Mesothelial cell of epicardium (in vitro differentiated cells): ENCODE measurements around the gene TFB1M. TPM values are rescaled to one million over a fixed set of nuclear protein-coding genes. Genes with fewer than 3 reads are reported as not detected.

ENCODE experiments used
- DNase-seq, 2 experiments: peaks; one replicate each; pipeline ENCODE4 v3.0.0; 2021; ENCODE audit warnings: low spot score in 2 of 2; ENCODE audit not compliant: unreplicated experiment in 2 of 2
- H3K27ac Mint-ChIP-seq: 2 replicates; pipeline ENCODE4 v1.8.0; 2021; ENCODE audit warnings: mixed read lengths
- H3K27me3 Mint-ChIP-seq: 2 replicates; pipeline ENCODE4 v1.8.0; 2021; ENCODE audit warnings: low read depth, mixed read lengths
- H3K36me3 Mint-ChIP-seq: 2 replicates; pipeline ENCODE4 v1.8.0; 2021; ENCODE audit warnings: mixed read lengths
- H3K4me1 Mint-ChIP-seq: 2 replicates; pipeline ENCODE4 v1.8.0; 2021; ENCODE audit warnings: mixed read lengths
- H3K4me3 Mint-ChIP-seq: 2 replicates; pipeline ENCODE4 v1.8.0; 2021; ENCODE audit warnings: mild to moderate bottlenecking, moderate library complexity, mixed read lengths
- H3K9me3 Mint-ChIP-seq: 2 replicates; pipeline ENCODE4 v1.8.0; 2021; ENCODE audit warnings: mixed read lengths
- CTCF ChIP-seq: fragments of 200-600 bp; sonication (generic); IDR thresholded peaks from one replicate; pipeline ENCODE4 v1.5.0; 2021; ENCODE audit warnings: antibody characterized with exemption; ENCODE audit not compliant: unreplicated experiment
- total RNA-seq: library from RNA; stranded (reverse); gene quantifications from 3 replicates; pipeline ENCODE4 v1.2.1, GENCODE V29; 2021

TFB1M gene
- total RNA-seq, 1 donor from 2014 or later, result 27.9 TPM

- H3K27ac Mint-ChIP-seq, result no peak overlapping the region
- no peak overlapping the region for H3K4me3 Mint-ChIP-seq
- peaks cover 6% of the 10 kb centered on the region for H3K9me3 Mint-ChIP-seq
- peaks cover 7% of the 10 kb centered on the region for H3K36me3 Mint-ChIP-seq
- H3K4me1 Mint-ChIP-seq, result peaks cover 16% of the 10 kb centered on the region
- H3K27me3 Mint-ChIP-seq, result no peaks in the 10 kb centered on the region
- TF ChIP-seq CTCF, result no peak
- no peak for DNase-seq
Measured at GRCh38 chr6:155213611-155214372, 100.5 kb downstream of the TFB1M start.

GRCh38 chr6:155212616-155213380, 101.5 kb downstream of the TFB1M start:
- DNase-seq, result no peak
- Mint-ChIP-seq H3K4me1 (peaks cover 19% of the 10 kb centered on the region), H3K27ac (no peak overlapping the region), H3K9me3 (peaks cover 6% of the 10 kb centered on the region), H3K4me3 (no peak overlapping the region), H3K27me3 (no peaks in the 10 kb centered on the region), H3K36me3 (peaks cover 7% of the 10 kb centered on the region)
- TF ChIP-seq CTCF, result no peak

DNA sequence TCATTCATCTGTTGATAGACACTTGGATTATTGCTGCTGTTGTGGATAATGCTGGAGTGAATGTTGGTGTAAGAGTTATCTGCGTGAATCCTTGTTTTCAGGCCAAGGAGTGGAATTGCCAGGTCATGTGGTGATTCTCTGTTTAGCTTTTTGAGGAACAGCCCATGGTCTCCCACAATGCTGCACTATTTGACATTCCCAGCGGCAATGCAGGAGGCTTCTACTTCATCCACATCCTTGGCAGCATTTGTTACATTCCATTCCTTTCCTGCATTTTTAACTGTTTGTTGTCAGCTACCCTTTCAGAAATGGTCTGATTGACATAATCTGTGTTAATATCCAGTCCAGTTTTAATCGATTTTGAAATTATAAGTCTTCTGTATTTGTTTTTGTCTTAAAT, 102.2 kb downstream of the TFB1M start:
- Mint-ChIP-seq H3K27me3 (no peaks in the 10 kb centered on the region), H3K4me1 (peaks cover 17% of the 10 kb centered on the region), H3K4me3 (no peak overlapping the region), H3K9me3 (peaks cover 6% of the 10 kb centered on the region), H3K27ac (no peak overlapping the region), H3K36me3 (peaks cover 7% of the 10 kb centered on the region)
- TF ChIP-seq CTCF, result no peak
- DNase-seq, result no peak

DNA sequence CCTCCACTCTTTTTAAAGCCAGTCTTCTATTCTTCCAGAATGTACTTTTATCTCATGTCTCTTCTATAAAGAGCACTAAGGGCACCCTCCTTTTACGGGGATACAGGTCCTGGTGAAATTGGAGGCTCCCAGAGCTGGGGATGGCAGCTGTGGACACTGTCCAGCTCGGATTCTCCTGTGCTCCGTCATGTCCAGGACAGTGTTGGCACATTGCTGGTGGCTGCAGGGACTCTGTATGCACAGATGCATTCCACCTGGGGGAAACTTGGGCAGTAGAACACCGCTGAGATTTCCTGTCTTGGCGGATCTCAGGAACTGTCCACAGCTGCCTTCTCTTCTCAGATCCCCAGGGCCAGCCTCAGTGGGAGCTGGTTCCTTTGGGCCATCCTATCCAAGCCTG, 107.1 kb downstream of the TFB1M start:
- Mint-ChIP-seq H3K4me3 (no peak overlapping the region), H3K9me3 (peaks cover 6% of the 10 kb centered on the region), H3K27me3 (no peaks in the 10 kb centered on the region), H3K27ac (no peak overlapping the region), H3K4me1 (peaks cover 11% of the 10 kb centered on the region), H3K36me3 (peaks cover 7% of the 10 kb centered on the region)
- TF ChIP-seq CTCF, result no peak
- DNase-seq, result no peak

Other genes starting within 250 kb of the TFB1M start
- not detected in 3 replicates for gene CLDN20, start 50.5 kb downstream of the TFB1M start, total RNA-seq
- gene NOX3, start 141.4 kb upstream of the TFB1M start, total RNA-seq, result not detected in 3 replicates